ENCODE results near the gene B4GALT1.

Gene B4GALT1, protein sequence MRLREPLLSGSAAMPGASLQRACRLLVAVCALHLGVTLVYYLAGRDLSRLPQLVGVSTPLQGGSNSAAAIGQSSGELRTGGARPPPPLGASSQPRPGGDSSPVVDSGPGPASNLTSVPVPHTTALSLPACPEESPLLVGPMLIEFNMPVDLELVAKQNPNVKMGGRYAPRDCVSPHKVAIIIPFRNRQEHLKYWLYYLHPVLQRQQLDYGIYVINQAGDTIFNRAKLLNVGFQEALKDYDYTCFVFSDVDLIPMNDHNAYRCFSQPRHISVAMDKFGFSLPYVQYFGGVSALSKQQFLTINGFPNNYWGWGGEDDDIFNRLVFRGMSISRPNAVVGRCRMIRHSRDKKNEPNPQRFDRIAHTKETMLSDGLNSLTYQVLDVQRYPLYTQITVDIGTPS

DNA sequence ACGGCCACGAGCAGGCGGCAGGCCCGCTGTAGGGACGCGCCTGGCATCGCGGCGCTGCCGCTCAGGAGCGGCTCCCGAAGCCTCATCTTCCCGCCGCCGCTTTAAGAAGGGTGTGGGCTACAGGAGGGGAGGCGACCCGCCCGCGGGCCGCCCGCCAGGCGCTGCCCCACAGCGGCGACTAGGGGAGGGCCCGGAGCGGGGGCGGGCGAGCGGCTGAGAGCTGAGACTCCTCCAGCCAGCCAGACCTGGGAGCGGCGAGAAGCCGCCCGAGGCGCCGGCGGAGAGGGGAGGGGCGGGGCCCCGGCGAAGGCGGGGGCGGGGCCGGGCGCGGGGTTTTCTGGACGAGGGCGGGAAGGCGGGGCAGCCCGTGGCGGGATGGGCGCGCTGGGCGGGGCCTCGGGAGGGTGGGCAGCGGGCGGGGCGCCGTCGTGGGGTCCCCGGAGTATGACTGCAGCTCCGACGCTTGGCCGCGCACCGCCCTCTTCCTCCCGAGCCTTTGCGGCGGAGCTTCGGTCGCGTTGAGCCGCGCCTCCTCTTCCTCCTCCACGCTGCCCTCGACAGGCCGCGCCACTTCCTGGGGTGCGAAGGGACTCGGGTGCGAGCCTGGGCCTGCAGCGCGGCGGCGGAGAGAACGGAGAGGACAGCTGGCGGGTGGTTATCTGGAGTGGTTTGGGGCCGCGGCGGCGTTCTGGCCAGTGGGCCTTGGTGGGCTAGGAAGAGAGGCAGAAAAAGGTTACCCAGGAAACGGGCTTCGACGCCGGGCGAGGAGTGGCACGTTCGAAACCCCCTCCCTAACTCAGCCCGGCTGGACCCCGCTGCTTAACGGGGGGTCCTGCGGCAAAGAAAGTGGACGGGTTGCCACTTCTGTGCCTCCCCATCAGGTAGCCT lies at the start of gene B4GALT1:
Gene B4GALT1 (minus strand): TSS at position 253 of the 888 bp plus-strand sequence. CDS start 167 bp downstream, at position 86.
- peak; percentile 84 to 97 (median 94) for DNase-seq

DNA sequence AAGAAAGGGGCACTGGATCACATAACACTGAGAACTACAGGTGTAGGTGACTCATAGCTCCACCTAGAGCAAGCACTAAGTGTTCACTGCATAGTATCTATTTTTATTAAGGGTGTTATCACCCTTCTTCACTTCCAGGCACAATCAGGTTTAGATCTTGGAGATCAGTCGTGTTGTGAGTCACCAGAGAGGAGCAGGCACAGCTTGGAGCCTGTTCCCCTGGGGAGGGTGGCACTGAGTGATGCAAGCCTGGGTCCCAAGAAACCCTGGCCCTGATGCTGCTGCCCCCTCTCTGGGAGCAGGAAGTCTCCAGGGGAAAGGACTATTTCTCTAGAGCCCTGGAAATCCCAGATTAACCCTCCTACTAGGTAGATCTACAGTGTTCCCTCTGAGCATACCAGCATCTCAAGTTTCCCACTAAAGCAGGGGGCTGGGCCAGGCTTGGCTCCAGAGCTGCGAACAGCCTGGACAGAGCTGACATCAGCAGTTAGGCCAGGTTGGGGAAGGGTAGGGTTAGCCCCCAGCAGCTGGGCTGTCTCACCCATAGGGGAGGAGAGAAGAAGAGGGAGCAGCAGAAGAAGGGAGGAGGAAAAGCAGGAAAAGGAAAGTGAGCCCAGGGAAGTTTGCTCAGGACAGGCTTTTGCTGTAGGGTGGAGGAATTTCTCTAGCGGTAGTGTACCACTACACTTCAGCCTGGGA lies 44.7 kb upstream of the B4GALT1 start:
- DNase-seq, result no peak

DNA sequence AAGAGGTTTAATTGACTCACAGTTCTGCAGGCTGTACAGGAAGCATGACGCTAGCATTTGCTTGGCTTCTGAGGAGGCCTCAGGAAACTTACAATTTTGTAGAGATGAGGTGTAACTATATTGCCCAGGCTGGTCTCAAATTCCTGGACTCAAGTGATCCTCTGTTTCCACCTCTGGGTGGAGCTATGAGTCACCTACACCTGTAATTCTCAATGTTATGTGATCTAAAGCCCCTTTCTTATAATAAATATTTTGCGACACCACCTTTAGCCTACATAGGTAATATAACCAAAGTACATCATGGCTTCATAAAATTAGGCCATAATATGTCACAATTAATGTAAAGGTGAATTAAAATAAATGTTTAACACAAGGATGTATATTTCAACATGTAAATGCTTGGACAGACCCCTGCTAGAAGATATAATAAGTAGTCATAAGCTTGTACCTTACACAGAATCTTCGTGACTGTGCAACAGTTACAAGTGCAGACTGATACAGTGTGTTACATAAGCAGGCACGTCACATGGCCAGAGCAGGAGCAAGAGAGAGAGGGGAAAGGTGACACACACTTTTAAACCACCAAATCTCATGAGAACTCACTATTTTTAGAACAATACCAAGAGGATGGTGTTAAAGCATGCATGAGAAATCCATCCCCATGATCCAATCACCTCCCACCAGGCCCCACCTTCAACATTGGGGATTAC lies 43.0 kb upstream of the B4GALT1 start:
- no peak for DNase-seq

DNA sequence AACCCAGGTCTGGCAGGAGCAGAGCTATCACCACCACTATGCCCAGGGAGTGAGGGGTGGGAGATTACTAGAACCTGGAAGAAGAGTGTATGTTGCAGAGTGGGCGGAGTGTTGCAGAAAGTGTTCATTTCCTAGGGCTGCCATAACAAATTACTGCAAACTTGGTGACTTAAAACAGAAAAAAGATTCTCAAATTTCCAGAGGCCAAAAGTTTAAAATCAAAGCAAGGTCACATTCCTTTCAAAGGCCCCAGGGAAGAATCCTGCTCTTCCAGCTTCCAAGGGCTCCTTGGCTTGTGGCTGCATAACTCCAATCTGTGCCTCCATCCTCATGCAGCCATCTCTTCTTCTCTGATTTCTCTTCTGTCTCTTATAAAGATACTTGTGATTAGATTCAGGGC lies 42.3 kb upstream of the B4GALT1 start:
- DNase-seq, result no peak

DNA sequence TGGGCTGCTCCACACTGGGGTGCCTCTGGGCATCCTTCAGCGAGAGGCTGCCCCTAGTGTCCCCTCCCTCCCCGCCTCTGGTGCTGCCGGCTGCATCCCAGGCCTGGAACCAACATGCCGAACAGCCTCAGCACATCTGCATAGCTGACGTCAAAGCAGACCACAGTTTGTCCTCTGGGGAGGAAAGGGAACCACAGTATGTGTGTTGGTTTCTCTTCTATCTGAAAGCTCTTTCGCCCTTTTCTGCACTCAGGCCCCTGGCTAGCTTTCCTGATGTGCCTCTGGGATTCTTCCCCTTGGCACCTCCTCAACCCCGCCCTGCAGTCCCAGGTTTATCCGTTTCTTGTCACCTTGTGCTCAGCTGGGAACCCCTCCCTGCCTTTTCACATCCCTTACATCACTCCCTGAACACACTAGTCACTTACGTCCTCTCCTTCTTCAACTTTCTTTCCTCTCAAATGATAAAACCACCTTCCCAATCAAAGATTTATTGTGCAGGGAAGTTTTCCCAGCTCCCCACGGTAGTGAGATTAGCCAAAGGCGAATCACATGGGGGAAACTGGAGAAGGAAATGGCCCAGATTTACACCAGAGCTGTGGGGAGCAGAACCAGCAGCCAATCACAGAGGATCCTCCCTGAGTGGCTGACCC lies 35.5 kb upstream of the B4GALT1 start:
- DNase-seq, result no peak

DNA sequence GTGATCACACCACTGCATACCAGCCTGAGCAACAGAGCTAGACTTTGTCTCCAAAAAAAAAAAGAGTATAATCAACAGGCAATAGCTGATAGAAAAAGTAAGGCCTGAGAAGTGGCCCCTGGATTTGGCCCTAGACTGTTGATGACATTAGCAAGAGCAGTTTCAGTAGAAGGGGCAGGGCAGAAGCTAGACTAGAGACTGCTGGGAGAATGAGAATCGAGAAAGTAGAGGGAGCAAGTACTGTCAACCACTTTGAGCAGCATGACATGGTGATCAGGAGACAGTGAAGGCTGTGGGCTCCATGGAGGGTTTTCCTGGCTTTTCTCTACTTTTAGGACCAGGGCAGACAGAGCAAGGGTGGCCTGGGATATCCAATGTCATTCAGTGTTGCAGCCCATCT lies 34.9 kb upstream of the B4GALT1 start:
- DNase-seq, result no peak

DNA sequence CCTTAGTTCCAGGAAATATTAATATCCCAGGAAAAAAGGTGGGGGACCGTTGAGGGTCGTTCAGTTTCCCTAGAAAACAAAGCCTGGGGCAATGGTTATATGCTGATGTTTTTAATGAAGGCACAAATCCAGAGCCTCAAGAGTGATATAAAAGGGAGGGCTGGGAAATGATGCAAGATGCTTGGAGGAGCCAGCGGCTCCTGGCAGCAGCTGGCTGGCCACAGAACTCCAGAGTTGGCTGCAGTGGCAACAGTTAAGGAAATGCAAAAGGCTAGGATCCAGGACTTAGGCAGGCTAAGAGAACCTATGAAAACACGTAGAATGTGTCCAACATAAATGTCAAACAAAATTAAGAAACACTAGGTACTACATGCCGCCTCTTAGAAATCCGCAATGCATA lies 31.0 kb upstream of the B4GALT1 start:
- DNase-seq, result no peak

DNA sequence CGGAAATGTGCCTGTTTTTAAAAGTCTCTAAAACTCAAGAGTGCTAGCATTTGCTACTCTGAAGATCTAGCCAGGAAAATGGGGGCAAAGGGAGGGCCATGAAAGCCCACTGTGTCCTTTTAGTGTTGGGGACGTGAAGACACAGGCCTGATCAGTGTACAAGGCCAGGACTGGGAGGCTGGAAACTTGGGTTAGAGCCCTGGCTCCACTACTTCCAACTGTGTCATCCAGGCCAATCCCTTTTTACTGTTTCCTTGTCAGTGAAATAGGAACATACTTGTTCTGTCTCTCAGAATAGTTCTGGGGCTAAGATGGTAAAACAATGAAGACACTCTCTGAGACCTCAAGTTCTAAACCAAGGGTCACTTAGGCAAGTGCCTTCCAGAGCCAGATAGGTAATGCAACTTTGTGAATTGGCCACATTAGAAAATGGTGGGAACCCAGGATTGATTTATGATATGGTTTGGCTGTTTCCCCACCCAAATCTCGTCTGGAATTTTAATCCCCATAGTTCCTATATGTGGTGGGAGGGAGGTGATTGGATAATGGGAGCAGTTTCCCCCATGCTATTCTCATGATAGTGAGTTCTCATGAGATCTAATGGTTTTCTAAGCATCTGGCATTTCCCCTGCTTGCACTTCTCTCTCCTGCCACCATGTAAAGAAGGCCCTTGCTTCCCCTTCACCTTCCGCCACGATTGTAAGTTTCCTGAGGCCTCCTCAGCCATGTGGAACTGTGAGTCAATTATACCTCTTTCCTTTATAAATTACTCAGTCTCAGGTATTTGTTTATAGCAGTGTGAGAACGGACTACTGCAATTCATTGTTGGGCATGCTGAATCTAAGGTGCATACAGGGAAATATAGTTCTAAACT lies 30.4 kb upstream of the B4GALT1 start:
- DNase-seq, result no peak

DNA sequence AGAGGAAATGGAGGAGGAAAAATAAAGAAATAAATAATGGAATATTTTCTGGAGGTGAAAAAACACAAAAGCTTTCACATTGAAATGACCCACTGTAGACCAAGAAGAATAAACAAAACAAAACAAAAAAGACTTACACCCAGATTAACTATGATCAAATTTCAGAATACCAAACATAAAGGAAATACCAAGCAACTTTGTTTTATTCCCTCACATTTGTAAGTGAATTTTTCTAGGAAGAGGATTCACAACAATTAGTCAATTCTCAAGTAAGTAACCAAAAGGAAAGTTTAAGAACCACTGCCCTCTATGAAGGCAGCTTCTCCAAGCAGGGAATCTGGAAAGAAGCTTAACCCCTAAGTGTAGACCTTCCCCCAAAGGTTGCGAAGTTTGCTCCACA lies 29.6 kb upstream of the B4GALT1 start:
- DNase-seq, result no peak

DNA sequence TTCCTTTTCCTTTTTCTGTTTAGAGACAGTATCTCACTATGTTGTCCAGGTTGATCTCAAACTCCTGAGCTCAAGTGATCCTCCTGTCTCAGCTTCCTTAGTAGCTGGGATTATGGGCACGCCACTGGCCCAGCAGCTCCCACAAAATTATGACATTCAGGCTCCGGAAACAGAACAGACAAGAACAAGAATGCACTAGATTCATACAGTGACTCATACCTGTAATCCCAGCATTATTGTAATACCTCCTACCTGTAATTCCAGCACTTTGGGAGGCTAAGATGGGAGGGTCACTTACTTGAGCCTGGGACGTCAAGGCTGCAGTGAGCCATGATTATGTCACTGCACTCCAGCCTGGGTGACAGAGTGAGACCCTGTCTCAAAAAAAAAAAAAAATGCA lies 26.7 kb upstream of the B4GALT1 start:
- DNase-seq, result no peak

DNA sequence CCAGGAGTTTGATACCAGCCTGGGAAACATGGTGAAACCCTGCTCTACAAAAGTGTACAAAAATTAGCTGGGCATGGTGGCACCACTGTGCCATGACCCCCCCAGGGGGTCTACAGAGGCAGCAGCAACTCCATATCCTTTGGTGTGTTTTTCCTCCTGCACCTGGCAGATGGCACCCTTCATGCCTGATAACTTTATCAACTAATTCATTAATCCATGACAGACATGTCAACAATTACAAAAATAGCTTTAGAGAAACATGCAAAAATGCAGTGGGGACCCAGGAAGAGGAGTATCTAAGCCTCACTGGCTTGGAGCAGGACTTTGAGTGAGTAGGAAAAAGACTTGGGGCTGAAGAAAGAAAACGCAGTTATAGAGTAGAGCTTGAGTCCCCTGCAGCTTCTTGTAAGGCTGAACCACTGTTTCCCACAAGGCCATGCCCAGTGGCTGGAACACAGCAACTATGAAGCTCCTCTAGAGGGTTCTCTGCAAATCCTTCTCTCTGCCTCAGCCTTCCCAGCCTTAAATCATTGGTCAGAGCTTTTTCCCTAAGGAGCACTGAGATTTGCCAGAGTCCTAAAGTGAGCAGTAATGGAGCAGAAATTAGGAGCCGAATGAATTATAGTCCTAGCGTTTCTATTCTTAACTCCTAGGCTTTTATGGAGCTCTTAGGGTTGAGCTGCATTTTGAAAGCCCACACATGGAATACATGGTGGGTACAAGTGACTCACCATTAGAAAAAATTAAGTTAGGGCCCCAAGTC lies 25.5 kb upstream of the B4GALT1 start:
- DNase-seq, result no peak

DNA sequence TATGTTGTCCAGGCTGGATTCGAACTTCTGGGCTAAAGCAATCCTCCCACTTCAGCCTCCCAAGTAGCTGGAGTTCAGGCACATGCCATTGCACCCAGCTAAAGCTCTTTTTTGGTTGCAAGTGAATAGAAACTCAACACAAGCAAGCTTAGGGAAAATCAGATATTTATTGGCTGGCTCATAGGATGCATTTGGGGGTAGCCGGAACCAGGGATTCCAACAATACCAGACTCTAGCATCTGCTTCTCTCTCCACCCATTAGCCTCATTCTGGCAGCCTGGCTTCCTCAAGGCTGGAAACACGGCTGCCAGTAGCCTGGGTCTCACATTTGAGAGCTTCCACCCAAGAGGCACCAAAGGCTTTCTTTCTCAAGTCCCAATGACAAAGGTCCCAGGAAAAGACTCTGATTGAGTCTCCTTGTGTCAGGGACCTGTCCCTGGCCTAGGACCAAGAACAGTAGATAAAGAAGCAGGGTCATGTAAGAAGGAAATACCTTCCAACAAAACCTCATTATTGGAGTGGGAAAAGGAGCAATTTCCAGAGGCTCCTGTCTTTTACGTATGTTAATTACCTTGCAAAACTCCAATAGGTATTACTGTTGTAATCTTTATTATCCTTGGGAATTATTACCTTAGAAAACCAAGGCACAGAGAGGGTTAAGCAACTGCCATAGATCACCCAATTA lies 23.0 kb upstream of the B4GALT1 start:
- DNase-seq, result no peak

DNA sequence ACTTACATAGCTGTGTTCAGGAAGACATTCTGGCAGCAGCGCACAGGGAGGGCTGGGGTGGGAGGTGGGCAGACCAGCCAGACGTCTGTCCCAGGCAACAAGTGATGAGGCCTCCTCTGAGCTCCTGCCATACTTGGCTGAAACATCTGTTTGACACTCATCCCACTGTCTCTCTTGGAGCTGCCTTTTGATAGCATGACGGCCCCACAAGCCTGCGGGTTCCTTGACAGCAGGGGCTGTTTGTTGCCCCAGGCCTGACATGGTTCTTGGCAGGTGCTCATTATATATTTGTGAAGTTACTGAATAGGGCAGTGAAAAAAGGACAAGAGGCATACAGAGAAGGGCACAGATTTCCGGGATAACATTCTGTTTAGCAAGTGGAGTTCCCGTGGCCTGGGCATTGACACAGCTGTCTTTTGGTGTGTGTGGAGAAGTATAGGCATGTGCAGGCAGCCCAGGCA lies 22.2 kb upstream of the B4GALT1 start:
- DNase-seq, result no peak

DNA sequence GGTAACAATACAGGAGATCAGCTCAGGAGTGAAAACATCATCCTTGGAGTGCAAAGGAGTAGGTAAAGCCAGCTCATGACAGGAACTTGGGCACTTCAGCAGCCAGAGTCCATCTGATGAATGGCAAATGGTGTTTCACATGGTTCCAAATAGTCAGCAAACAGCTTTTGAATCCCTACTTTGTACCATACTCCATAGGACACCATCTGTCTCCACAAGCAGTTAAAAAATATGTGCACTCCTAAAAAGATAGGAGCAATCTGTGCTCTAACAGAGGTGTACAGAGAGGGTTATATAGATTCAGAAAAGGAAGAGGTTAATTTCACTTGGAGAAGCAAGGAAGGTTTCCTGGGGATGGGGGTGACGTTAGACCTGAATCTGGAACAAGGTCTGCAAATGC lies 21.6 kb upstream of the B4GALT1 start:
- no peak for DNase-seq

DNA sequence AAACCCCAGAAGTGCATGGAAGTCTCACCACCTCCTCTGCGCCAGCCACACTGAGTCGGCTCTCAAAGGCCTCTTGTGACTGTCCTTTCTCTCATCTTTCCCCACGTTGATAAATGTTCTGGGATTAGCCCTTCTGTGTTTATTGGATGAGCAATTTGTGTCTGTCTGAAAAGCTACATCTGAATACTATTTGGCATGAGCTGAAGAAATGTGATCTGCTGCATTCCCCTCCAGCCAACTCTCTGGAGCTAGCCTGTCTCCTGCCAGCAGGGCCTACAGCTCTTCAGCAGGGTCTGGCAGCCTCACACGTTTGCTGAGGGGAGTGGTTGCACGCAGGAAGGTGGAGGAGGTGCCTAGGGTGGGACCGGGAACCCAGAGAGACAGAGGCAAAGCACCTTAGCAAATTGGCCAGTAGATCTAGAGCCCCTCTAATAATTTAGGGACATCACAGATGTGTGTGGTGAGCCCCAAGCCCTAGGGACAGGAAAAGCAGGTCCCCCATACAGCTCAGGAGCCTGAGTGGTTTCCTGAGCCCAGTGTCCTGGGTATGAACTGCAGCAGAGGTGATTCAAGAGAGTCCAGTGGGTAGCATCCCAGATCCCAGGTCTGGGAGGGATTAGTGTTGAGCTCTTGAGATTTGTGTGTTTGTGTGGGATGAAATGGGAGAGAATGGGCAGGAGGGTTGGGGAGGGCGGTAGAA lies 20.5 kb upstream of the B4GALT1 start:
- no peak for DNase-seq

DNA sequence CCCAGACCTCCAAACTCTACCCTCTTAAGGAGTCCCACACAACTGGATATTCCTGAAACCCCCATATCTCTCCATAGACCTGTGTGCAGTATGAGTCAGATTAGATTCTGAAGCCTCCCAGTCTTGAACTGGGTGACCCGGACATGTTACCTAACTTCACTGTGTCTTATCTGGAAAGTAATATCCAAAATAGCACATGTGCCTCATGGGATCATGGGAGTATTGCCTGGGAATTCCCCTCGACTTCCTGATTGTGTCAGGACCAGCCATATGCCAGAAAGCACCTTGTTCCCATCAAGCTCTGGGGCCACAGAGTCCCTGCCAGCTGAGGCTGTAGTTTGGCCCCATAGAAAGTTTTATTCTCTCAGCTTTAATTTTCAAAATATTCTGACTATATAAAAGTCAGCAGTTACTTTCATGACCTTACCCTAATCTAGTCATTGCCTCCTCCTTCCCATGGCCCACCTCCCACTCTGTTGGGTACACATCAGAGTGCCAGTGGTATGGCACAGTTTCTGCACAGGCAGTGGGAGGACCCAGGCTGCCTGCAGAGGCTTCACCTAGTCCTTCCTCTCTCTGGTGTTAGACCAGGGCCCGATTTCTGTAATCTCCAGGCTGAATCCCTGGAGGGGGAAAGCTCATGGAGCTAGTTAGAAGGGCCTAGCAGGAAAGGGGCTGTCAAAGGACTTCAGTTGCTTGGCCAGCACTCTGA lies 19.5 kb upstream of the B4GALT1 start:
- no peak for DNase-seq

DNA sequence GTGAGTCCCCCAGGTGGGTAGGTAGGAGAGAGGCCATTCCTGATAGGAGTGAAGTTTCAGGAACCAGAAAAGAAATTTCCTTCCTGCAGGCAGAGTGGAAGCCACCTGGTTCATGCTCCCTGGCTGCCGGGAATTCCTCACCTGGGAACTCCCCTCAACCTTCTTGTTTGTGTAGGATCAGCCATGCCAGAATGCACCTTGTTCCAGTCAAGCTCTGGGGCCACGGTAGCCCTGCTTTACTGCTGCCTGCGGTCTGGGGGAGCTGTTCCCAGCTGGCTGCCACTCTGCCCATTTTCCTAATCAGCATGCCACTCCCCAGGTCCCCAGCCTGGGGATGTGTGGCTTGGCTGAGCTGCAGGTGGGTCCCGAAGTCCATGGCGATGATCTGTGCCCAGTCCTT lies 18.7 kb upstream of the B4GALT1 start:
- DNase-seq, result no peak

DNA sequence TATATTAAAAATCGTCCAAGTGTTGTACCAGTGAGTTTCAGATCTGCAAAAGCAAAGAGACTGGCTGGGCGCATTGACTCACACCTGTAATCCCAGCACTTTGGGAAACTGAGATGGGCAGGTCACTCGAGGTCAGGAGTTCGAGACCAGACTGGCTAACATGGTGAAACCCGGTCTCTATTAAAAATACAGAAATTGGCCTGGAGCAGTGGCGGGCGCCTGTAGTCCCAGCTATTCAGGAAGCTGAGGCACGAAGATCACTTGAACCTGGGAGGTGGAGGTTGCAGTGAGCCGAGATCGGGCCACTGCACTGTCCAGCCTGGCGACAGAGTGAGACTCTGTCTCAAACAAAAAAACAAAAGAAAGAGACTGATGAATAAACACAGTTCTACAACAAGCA lies 18.3 kb upstream of the B4GALT1 start:
- no peak for DNase-seq

All from activated naive CD4-positive, alpha-beta T cell (primary cell).